ENCODE measurements around the gene CFAP410.
"Not testable (repeated sequence)": the region's sequence is repeated elsewhere in the genome, so short reads cannot be mapped to it uniquely, and the experiment has no call there.

Gene CFAP410

DNA sequence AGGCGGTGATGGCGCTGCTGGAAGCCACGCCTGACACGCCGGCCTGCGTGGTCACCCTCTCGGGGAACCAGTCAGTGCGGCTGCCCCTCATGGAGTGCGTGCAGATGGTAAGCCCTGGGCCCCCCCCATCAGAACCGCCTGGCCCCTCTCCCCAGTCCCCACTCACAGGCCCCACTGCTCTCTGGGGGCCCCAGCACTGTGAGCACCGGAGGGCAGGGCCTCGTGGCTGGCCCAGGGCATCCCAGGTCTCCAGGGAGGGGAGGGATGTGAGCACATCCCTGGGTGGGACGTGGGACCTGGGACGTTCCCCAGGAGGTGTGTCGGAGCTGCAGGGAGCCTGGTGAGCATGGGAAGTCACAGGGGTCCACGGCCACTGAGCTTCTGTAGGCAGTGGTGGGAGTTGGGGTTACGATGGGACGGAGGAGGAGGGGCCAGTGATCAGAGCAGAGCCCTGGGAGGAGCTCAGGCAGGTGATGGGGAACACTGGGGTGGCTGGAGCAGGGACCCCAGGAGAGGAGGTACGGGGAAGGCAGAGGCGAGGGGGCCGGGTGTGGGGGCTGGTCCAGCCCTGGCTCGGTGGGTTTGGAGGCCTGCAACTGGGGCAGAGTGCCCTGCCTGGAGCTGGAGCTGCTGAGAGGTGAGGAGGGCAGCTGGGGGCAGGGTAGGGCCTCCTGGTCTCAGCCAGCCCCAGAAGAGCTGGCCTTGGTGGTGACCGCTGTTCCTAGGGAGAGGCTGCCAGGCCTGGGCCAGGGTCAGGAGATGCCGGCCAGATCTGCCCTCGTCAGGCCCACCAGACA, 20.5 kb downstream of the CFAP410 start:
- no peak for DNase-seq (ENCODE audit: low read depth in 2 of 2, low spot score in 1 of 2)

- no peak for DNase-seq (ENCODE audit: low read depth in 2 of 2, low spot score in 1 of 2)
These were observed 21.3 kb downstream of the CFAP410 start for GRCh38 chr21:44317871-44318270.

DNA sequence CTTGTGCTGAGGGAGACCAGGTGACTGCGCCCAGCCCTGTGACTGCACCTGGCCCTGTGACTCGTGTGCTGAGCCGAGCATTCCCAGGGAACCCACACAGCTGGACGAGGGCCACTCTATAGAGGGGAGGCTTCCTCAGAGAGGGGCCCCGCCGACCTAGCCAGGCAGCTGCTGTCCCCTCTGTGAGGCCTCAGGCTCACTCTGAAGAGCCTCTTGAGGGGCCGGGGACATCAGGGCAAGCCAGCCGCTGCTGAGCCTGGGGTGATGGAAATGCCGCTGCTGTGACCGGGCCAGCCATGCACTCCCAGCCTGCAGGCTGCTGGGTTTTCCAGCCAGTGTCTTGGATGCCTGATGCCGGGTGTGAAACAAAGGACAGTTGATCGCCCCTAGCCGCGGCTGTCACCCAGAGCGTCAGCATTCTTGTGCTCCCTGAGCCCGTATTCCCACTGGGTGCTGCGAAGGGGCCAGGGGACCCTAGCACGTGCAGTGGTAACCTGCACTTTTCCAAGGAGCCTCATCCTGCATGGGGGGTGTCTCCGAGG, 21.9 kb downstream of the CFAP410 start:
- no peak for DNase-seq (ENCODE audit: low read depth in 2 of 2, low spot score in 1 of 2)

GRCh38 chr21:44316277-44316900, 22.8 kb downstream of the CFAP410 start:
- DNase-seq (ENCODE audit: low read depth in 2 of 2, low spot score in 1 of 2) = no peak

- DNase-seq (ENCODE audit: low read depth in 2 of 2, low spot score in 1 of 2) = no peak
These were observed 23.4 kb downstream of the CFAP410 start for GRCh38 chr21:44315691-44316203.

DNA sequence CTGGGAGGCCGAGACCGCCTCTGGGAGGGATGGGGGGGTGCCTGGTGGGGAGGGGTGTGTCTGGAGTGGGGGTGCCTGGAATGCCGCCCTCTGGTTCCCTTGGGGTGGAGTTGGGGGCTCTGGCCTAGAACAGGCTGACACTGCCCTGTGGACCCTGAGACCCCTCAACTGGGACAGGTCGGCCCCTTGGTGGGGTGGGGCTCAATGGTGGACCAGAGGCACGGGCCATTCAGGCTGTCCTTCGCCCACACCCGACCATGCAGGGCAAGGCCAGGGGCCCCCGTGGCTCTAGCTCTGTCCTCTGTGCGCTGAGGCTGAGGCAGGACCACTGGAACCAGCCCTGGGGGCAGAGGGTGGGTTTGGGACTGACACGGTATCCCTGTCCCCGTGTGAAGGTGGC, 24.6 kb downstream of the CFAP410 start:
- DNase-seq (ENCODE audit: low read depth in 2 of 2, low spot score in 1 of 2) = no peak

DNA sequence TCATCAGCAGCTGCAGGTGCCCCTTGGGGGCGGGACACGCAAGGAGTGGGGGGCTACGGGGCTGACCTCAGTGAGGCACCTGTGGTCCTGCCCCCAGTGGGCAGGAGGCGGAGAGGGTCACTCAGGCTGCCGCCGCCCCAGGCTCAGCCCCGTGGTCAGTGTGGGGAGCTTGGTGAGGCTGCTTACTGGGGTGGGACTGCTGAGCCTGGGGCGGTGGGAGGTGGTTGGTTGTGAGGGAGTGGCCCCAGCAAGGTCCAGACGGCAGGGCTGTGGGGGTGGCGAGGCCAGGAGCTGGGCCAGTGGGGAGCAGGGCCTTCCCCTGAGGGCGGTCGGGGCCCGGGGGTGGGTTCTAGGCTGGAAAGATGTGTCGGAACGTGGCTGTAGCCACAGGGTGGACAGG, 25.1 kb downstream of the CFAP410 start:
- no peak for DNase-seq (ENCODE audit: low read depth in 2 of 2, low spot score in 1 of 2)

DNA sequence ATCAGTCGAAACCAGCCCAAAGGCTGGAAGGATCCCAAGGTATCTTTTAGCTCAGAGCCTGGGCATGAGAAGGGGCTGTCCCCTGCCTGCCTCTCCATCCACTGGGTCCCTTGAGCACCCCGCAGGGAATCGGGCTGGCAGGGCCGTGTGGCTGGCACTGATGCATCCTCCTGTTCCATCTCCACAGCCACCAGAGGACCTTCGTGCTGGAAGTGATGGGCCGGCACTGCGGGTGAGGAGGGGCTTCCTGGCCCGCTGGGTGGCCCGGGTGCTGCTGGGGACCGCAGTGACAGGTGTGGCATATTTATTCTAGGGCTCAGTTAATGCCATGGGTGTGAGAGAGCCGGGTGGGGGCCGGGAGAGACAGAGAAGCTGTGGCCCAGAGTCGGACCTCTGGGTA, 25.7 kb downstream of the CFAP410 start:
- DNase-seq (ENCODE audit: low read depth in 2 of 2, low spot score in 1 of 2) = no peak

- no peak for DNase-seq (ENCODE audit: low read depth in 2 of 2, low spot score in 1 of 2)
These were observed 26.5 kb downstream of the CFAP410 start for GRCh38 chr21:44312716-44313115.

- DNase-seq (ENCODE audit: low read depth in 2 of 2, low spot score in 1 of 2) = no peak
These were observed 27.1 kb downstream of the CFAP410 start for GRCh38 chr21:44312089-44312488.

GRCh38 chr21:44310628-44311507, 28.3 kb downstream of the CFAP410 start:
- DNase-seq (ENCODE audit: low read depth in 2 of 2, low spot score in 1 of 2) = no peak

DNA sequence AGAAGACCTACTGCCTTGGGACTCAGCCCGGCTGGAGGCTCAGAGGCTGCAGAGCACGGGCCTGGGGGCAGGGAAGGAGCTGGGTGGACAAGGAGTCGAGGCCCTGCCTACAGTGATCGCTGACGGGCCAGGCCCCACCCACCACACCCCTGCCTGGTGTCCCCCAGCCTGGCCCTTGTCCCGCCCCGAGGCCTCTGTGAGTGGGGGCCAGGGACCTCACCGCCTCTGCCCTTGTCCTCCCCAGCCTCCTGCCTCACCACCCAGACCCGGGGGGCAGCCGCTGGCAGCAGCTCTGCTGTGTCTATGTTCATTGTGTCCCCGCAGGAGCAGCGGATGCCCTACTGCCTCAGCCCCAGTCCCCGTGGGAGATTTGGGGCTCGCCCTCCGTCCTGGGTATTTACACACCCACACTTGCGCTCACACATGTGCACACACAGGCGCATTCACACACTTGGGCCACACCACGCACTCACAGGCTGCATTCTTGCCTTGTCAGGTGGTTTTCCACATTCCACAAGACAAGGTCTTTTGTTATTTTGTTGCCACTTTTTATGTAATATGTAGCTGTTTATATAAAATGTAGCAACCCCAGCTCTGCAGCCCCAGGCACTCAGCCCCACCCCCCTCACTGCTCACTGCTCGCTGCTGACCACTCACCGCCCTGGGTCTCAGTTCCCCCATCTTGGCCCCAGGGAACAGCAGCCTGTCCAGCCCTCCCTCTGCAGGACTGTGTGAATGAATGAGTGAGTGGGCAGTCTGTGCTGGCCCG, 32.1 kb downstream of the CFAP410 start:
- no peak for DNase-seq (ENCODE audit: low read depth in 2 of 2, low spot score in 1 of 2)

DNA sequence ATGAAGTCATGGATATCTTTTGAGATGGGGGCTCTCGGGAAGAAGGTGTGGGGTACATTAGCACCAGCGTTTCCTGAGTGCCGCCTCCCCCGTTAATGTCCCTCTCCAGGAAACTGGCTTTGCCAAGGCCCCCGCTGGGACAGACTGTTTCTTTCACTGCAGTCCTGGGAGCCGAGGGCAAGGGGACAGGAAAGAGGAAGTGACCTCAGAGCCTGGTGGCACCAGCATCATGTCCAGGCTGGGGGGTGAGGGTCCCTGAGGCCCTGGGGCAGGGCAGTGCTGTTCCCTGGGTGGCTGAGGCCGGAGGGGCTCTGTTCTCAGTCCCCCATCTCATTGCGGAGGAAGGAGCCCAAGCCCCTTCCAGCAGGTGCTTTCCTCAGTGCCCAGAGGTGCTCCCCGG, 33.5 kb downstream of the CFAP410 start:
- no peak for DNase-seq (ENCODE audit: low read depth in 2 of 2, low spot score in 1 of 2)

GRCh38 chr21:44304877-44305293, 34.3 kb downstream of the CFAP410 start:
- no peak for DNase-seq (ENCODE audit: low read depth in 2 of 2, low spot score in 1 of 2)

DNA sequence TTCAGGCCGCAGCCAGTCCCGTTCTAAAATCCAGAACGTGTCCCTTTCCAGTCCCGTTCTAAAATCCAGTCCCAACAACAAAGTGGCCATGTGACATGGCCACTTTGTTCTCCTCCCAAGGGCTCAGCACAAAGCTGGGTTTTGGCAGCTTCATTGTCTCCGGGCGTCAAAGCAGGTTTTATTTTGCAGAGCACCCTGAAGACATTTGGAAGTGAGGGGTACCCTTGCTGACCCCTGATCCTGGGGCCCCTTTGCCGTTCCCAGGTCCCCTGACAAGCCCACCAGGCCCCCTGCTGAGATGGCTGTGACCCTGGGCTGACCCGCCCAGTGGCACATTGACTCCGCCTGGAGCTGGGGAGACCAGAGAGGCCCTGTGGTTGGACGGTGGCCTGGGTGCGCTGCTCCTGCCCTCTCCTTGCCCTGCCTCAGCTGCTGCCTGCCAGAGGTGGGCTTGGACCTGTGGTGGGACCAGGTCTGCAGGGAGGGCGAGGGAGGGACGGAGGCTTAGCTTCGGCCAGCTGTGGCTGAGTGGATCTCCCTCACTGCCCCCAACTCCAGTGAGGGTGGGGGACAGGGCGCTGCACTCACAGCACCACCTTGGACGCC, 35.1 kb downstream of the CFAP410 start:
- DNase-seq (ENCODE audit: low read depth in 2 of 2, low spot score in 1 of 2) = no peak

DNA sequence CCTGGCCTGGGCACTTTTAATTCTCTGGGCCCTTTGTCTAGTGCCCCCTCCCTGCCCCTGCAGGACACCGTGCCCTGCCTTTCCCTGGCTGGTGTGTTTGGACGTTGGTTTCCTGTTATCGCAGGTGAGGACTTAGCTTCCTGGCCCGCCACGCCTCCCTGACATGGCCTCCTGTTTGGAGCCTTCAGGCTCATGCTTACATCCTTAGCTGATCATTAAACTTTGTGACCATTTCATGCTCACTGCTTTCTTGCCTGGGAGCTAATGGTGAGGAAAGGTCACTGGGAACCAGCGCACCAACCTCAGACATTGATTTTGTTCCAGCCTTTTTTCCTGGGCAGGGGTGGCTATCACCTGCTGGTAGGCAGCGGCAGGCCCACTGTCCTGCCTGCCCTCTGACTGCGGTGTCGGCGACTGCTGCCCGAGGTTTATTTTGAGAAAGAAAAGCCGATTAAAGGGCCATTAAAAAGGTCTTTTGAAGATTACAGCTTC, 35.7 kb downstream of the CFAP410 start:
- no peak for DNase-seq (ENCODE audit: low read depth in 2 of 2, low spot score in 1 of 2)

- DNase-seq (ENCODE audit: low read depth in 2 of 2, low spot score in 1 of 2) = not testable (repeated sequence)
These were observed 36.4 kb downstream of the CFAP410 start for GRCh38 chr21:44302573-44303401.

- DNase-seq (ENCODE audit: low read depth in 2 of 2, low spot score in 1 of 2) = no peak
These were observed 37.2 kb downstream of the CFAP410 start for GRCh38 chr21:44301961-44302406.

GRCh38 chr21:44301141-44301540, 38.0 kb downstream of the CFAP410 start:
- DNase-seq (ENCODE audit: low read depth in 2 of 2, low spot score in 1 of 2) = no peak
